GM12878 (cell line): ENCODE measurements around the gene RNPS1. TPM values are rescaled to one million over a fixed set of nuclear protein-coding genes. Genes with fewer than 3 reads are reported as not detected.

Experiments
- ATAC-seq: fragments of 200-7000 bp; cut with Tn5 transposase; 3 replicates; pipeline ENCODE4 v1.9.1; 2020; ENCODE audit warnings: mild to moderate bottlenecking, moderate library complexity
- BruUV-seq: library from RNA; stranded (reverse); fragments of 400-500 nt; replicated peaks from 2 replicates; lab custom pipeline; 2021; lab: Mats Ljungman, UMichigan
- CTCF ChIA-PET: fragments of 300-600 bp; sonication (Branson Sonifier 250); formaldehyde crosslinking; extraction: SDS; loops from one replicate; lab custom pipeline; 2021; ENCODE audit warnings: inconsistent platforms; lab: Yijun Ruan, JAX
- POLR2A ChIA-PET: fragments of 350-600 bp; formaldehyde crosslinking; extraction: SDS; loops from one replicate; lab custom pipeline; 2021; ENCODE audit warnings: inconsistent platforms; lab: Charles Lee
- RAD21 ChIA-PET: fragments of 300-600 bp; sonication (Branson Sonifier 250); formaldehyde crosslinking; loops from one replicate; lab custom pipeline; 2023; ENCODE audit warnings: antibody characterized with exemption; ENCODE audit not compliant: unreplicated experiment; lab: Charles Lee
- SMC1A ChIA-PET: fragments of 300-600 bp; sonication (Branson Sonifier 250); formaldehyde crosslinking; loops from one replicate; lab custom pipeline; 2023; ENCODE audit not compliant: unreplicated experiment, uncharacterized antibody; lab: Charles Lee
- DNase-seq: peaks from one replicate; pipeline ENCODE4 v3.0.0-alpha.2; 2011; ENCODE audit warnings: low read depth, low spot score
- FAIRE-seq: peaks from 3 replicates; lab custom pipeline; 2011; peaks lifted over from hg19 to GRCh38; lab: Jason Lieb, UNC
- H2AFZ ChIP-seq: 2 replicates; pipeline ENCODE4 v1.6.0; 2011; ENCODE audit warnings: low read depth, low read length, control low read depth; ENCODE audit not compliant: control insufficient read depth
- H3K27ac ChIP-seq: 2 replicates; pipeline ENCODE4 v1.5.1; 2011; ENCODE audit warnings: control low read depth; ENCODE audit not compliant: control insufficient read depth, insufficient read depth
- H3K27me3 ChIP-seq, 2 experiments: replicated peaks in 1 of 2; 2 replicates each; pipeline versions ENCODE4 v1.6.0 to v1.6.1; 2011; ENCODE audit warnings: low read length in 1 of 2; ENCODE audit not compliant: control insufficient read depth in 2 of 2, insufficient read depth in 2 of 2
- H3K36me3 ChIP-seq, 2 experiments: 2 replicates each; pipeline ENCODE4 v1.5.1; 2011; ENCODE audit warnings: low read length in 1 of 2; ENCODE audit not compliant: control insufficient read depth in 2 of 2, insufficient read depth in 2 of 2
- H3K4me1 ChIP-seq: 2 replicates; pipeline ENCODE4 v1.6.1; 2011; ENCODE audit warnings: mild to moderate bottlenecking, low read length, moderate library complexity, mixed read lengths; ENCODE audit not compliant: control insufficient read depth, insufficient read depth
- H3K4me2 ChIP-seq: 2 replicates; pipeline ENCODE4 v1.6.0; 2011; ENCODE audit warnings: control low read depth; ENCODE audit not compliant: control insufficient read depth, insufficient read depth
- H3K4me3 ChIP-seq: fragments of 200-600 bp; sonication (generic); 2 replicates; pipeline ENCODE4 v1.5.1; 2016
- H3K79me2 ChIP-seq: 2 replicates; pipeline ENCODE4 v1.6.0; 2011; ENCODE audit warnings: low read length; ENCODE audit not compliant: control insufficient read depth, insufficient read depth
- H3K9ac ChIP-seq: 2 replicates; pipeline ENCODE4 v1.8.0; 2011; ENCODE audit warnings: low read length, control low read depth, mixed read lengths; ENCODE audit not compliant: control insufficient read depth, insufficient read depth
- H3K9me3 ChIP-seq: replicated peaks from 3 replicates; pipeline ENCODE4 v1.5.1; 2011; ENCODE audit warnings: mild to moderate bottlenecking, low read length; ENCODE audit not compliant: control insufficient read depth, insufficient read depth
- H4K20me1 ChIP-seq: 2 replicates; pipeline ENCODE4 v1.6.0; 2011; ENCODE audit not compliant: control insufficient read depth, insufficient read depth
- EED ChIP-seq: sonication (generic); IDR thresholded peaks from 2 replicates; pipeline ENCODE4 v1.6.1; 2016; ENCODE audit warnings: antibody characterized with exemption, low read depth
- PML ChIP-seq: IDR thresholded peaks from 2 replicates; pipeline ENCODE4 v1.6.1; 2012; ENCODE audit warnings: low read length, inconsistent platforms
- RFX5 ChIP-seq: IDR thresholded peaks from 2 replicates; pipeline ENCODE4 v1.6.1; 2011; ENCODE audit warnings: low read depth, low read length, improper control_type of control experiment
- ZNF24 ChIP-seq: fragments of 450-650 bp; IDR thresholded peaks from 2 replicates; pipeline ENCODE4 v1.6.1; 2017; ENCODE audit warnings: antibody characterized with exemption, mild to moderate bottlenecking
- ZNF274 ChIP-seq: IDR thresholded peaks from one replicate; pipeline ENCODE4 v1.8.0; 2011; ENCODE audit not compliant: insufficient read length, insufficient read depth
- WGBS: methylation state at CpG from one replicate; pipeline ENCODE4 v1.1.6; 2016; ENCODE audit warnings: low lambda C conversion rate; ENCODE audit not compliant: insufficient replicate concordance, insufficient coverage; ENCODE audit errors: missing lambda C conversion rate; 5-methylcytosine and 5-hydroxymethylcytosine counted together
- in situ Hi-C: fragments of 300-500 bp; cut with MboI; formaldehyde crosslinking; loops from 9 replicates; pipeline ENCODE4 v1.14.3; 2018; ENCODE audit warnings: mixed read lengths
- intact Hi-C: fragments of 100-400 bp; cut with micrococcal nuclease; formaldehyde crosslinking; loops from one replicate; pipeline ENCODE4 v1.14.2; 2022; ENCODE audit not compliant: unreplicated experiment
- polyA plus RNA-seq, 11 experiments: library from polyadenylated mRNA; depleted of rRNA in 4 of 11; unstranded in 6 of 11; stranded (reverse) in 5 of 11; fragments of >200 nt; fragmentation: Nextera tagmentation in 4 of 11; fragmentation: Illumina TruSeq in 1 of 11; extraction: Ambion mirVana in 4 of 11; extraction: Trizol in 1 of 11; gene quantifications; 1 replicate in 1 of 11; 2 replicates in 10 of 11; pipeline versions ENCODE4 v1.2.1 to v1.2.3, GENCODE V29; 2011 to 2016; ENCODE audit warnings: inconsistent platforms in 2 of 11, missing spikeins in 2 of 11, low read depth in 1 of 11
- total RNA-seq, 4 experiments: library from RNA; depleted of rRNA in 3 of 4; stranded (reverse); fragments of >200 nt in 3 of 4; fragmentation: Illumina TruSeq in 1 of 4; extraction: Trizol in 1 of 4; gene quantifications; 2 replicates each; pipeline versions ENCODE4 v1.2.1 to v1.2.3, GENCODE V29; 2013 to 2021
- TF ChIP-seq, protein P1 (sequence below): fragments of 450-650 bp; IDR thresholded peaks from 2 replicates; pipeline ENCODE4 v1.6.1; 2017; ENCODE audit warnings: mild to moderate bottlenecking, moderate library complexity
- TF ChIP-seq, protein P2 (sequence below): fragments of 450-650 bp; IDR thresholded peaks from 2 replicates; pipeline ENCODE4 v1.6.1; 2014; ENCODE audit warnings: mild to moderate bottlenecking

Gene RNPS1
- total and polyA plus RNA-seq, 10 of the 15 experiments (the other 5 are each of a cell fraction or from before 2014, with no cell fraction given): 38.2 to 359 (median 188) TPM

DNA sequence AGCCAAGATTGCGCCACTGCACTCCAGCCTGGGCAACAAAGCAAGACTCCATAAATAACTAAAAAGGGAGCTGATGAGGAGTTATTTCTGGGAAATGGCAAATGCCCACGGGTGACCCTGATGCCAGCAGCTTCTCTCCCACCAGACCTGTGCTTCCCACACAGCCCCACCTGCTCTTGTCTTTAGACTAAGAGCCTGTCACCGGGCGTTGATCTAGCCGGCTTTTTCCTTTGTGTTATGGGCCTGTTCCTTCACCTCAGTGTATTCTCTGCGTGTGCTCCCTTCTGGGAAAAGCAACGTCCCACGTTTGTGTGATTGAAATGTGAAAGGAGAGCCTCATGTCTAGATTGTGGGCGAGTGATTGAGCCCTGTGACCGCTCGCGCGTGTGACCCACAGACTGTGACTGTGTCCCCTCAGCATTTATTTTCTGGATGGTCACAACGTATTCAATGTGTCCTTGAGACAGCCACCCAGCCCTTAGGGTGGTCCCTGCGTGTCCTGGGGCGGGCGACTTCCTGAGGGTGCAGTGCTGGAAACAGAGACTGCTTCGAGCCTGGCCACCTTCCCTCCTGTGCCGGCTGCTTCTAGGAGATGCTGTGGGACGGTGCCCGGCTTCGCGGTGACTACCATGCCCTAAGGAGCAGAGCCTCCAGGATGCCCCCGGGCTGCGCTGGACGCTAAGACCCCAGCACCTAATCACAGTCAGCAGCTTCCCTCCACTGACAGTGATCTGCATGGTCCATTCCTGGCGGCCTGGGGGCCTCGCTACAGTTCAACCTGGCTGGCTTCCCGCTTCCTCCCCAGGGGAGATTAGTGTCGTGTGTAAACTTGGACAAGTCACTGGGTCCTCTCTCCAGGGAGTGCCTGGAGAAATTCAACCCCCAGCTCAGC is 7.8 kb upstream of the RNPS1 start:
- no peaks in the 10 kb centered on the region for H3K79me2 ChIP-seq
- SMC1A ChIA-PET: no interaction called here
- H3K36me3 ChIP-seq: no peaks in the 10 kb centered on the region
- H3K4me2 ChIP-seq: no peak overlapping the region
- TF ChIP-seq, protein P1, sequence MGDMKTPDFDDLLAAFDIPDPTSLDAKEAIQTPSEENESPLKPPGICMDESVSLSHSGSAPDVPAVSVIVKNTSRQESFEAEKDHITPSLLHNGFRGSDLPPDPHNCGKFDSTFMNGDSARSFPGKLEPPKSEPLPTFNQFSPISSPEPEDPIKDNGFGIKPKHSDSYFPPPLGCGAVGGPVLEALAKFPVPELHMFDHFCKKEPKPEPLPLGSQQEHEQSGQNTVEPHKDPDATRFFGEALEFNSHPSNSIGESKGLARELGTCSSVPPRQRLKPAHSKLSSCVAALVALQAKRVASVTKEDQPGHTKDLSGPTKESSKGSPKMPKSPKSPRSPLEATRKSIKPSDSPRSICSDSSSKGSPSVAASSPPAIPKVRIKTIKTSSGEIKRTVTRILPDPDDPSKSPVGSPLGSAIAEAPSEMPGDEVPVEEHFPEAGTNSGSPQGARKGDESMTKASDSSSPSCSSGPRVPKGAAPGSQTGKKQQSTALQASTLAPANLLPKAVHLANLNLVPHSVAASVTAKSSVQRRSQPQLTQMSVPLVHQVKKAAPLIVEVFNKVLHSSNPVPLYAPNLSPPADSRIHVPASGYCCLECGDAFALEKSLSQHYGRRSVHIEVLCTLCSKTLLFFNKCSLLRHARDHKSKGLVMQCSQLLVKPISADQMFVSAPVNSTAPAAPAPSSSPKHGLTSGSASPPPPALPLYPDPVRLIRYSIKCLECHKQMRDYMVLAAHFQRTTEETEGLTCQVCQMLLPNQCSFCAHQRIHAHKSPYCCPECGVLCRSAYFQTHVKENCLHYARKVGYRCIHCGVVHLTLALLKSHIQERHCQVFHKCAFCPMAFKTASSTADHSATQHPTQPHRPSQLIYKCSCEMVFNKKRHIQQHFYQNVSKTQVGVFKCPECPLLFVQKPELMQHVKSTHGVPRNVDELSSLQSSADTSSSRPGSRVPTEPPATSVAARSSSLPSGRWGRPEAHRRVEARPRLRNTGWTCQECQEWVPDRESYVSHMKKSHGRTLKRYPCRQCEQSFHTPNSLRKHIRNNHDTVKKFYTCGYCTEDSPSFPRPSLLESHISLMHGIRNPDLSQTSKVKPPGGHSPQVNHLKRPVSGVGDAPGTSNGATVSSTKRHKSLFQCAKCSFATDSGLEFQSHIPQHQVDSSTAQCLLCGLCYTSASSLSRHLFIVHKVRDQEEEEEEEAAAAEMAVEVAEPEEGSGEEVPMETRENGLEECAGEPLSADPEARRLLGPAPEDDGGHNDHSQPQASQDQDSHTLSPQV: no peak
- no peak for TF ChIP-seq ZNF24
- TF ChIP-seq ZNF274: no peak
- TF ChIP-seq PML: no peak
- TF ChIP-seq, protein P2, sequence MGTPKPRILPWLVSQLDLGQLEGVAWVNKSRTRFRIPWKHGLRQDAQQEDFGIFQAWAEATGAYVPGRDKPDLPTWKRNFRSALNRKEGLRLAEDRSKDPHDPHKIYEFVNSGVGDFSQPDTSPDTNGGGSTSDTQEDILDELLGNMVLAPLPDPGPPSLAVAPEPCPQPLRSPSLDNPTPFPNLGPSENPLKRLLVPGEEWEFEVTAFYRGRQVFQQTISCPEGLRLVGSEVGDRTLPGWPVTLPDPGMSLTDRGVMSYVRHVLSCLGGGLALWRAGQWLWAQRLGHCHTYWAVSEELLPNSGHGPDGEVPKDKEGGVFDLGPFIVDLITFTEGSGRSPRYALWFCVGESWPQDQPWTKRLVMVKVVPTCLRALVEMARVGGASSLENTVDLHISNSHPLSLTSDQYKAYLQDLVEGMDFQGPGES: no peak
- no peak for TF ChIP-seq EED
- no peak for TF ChIP-seq RFX5
- TF ChIP-seq, all 136 proteins: peak for 0
- CTCF ChIA-PET: no interaction called here
- DNase-seq (no peak), ATAC-seq (no peak), FAIRE-seq (no peak)
- Histone ChIP-seq H2AFZ (no peak overlapping the region), H3K9ac (no peak overlapping the region), H3K4me3 (no peak overlapping the region), H3K4me1 (no peaks in the 10 kb centered on the region), H3K27ac (no peak overlapping the region), H4K20me1 (no peaks in the 10 kb centered on the region), H3K9me3 (no peaks in the 10 kb centered on the region), H3K27me3 (no peaks in the 10 kb centered on the region)
- RAD21 ChIA-PET: interaction anchor here (0.6 kb wide), 1 partner anchor 14 kb away, joined by 3 read pairs; no protein-coding TSS in a partner anchor
- 72% methylated on average over 30 of the region's 30 CpGs for WGBS
- intact Hi-C loops: no loop called here
- no TSS peak for BruUV-seq
- POLR2A ChIA-PET: interaction anchor here (0.5 kb wide), 1 partner anchor 81 kb away, joined by 3 read pairs; no protein-coding TSS in a partner anchor
- in situ Hi-C loops: no loop called here
